GM23248 (cell line): ENCODE data around the gene SUOX. TPM values are rescaled to one million over a fixed set of nuclear protein-coding genes. Genes with fewer than 3 reads are reported as not detected.

Experiments used
- DNase-seq: peaks from one replicate; pipeline ENCODE4 v3.0.0-alpha.2; 2015
- H2AFZ ChIP-seq: fragments of 200-600 bp; sonication (generic); 2 replicates; pipeline ENCODE4 v1.6.1; 2016; ENCODE audit warnings: antibody characterized with exemption
- H3F3A ChIP-seq: fragments of 200-600 bp; sonication (generic); 2 replicates; pipeline ENCODE4 v1.6.1; 2016; ENCODE audit warnings: mild to moderate bottlenecking, antibody characterized with exemption, mixed run types; ENCODE audit not compliant: insufficient read depth
- H3K27ac ChIP-seq: fragments of 200-600 bp; sonication (generic); 2 replicates; pipeline ENCODE4 v1.5.1; 2016; ENCODE audit warnings: mild to moderate bottlenecking
- H3K27me3 ChIP-seq: fragments of 200-600 bp; sonication (generic); replicated peaks from 2 replicates; pipeline ENCODE4 v1.6.1; 2016; ENCODE audit warnings: mild to moderate bottlenecking; ENCODE audit not compliant: insufficient read depth
- H3K36me3 ChIP-seq: fragments of 200-600 bp; sonication (generic); 2 replicates; pipeline ENCODE4 v1.6.1; 2016; ENCODE audit warnings: low read depth, mild to moderate bottlenecking
- H3K4me1 ChIP-seq: fragments of 200-600 bp; sonication (generic); 2 replicates; pipeline ENCODE4 v1.6.1; 2016; ENCODE audit warnings: mild to moderate bottlenecking; ENCODE audit not compliant: insufficient read depth
- H3K4me2 ChIP-seq: fragments of 200-600 bp; sonication (generic); one replicate; pipeline ENCODE4 v1.6.1; 2016; ENCODE audit warnings: mild to moderate bottlenecking; ENCODE audit not compliant: unreplicated experiment
- H3K4me3 ChIP-seq: fragments of 200-600 bp; sonication (generic); 2 replicates; pipeline ENCODE4 v1.5.1; 2016; ENCODE audit warnings: mild to moderate bottlenecking
- H3K79me2 ChIP-seq: fragments of 200-600 bp; sonication (generic); 2 replicates; pipeline ENCODE4 v1.6.1; 2016; ENCODE audit warnings: mild to moderate bottlenecking; ENCODE audit not compliant: insufficient read depth
- H3K9ac ChIP-seq: fragments of 200-600 bp; sonication (generic); 2 replicates; pipeline ENCODE4 v1.6.1; 2016; ENCODE audit warnings: mild to moderate bottlenecking
- H3K9me2 ChIP-seq: fragments of 200-600 bp; sonication (generic); 2 replicates; pipeline ENCODE4 v1.6.1; 2016; ENCODE audit warnings: mixed run types, mild to moderate bottlenecking, moderate library complexity; ENCODE audit not compliant: insufficient read depth
- H3K9me3 ChIP-seq: fragments of 200-600 bp; sonication (generic); one replicate; pipeline ENCODE4 v1.6.1; 2017; ENCODE audit warnings: low read depth
- H4K20me1 ChIP-seq: fragments of 200-600 bp; sonication (generic); 2 replicates; pipeline ENCODE4 v1.6.0; 2016; ENCODE audit not compliant: insufficient read depth
- EZH2 ChIP-seq: fragments of 200-600 bp; sonication (generic); IDR thresholded peaks from 2 replicates; pipeline ENCODE4 v1.6.1; 2018; ENCODE audit warnings: antibody characterized with exemption, mild to moderate bottlenecking; ENCODE audit not compliant: insufficient read depth, poor library complexity, severe bottlenecking
- EZH2phosphoT487 ChIP-seq: fragments of 200-600 bp; sonication (generic); IDR thresholded peaks from 2 replicates; pipeline ENCODE4 v1.6.1; 2018; ENCODE audit warnings: antibody characterized with exemption, moderate library complexity, mild to moderate bottlenecking, low read depth; ENCODE audit not compliant: insufficient read depth
- WGBS, 2 experiments: methylation state at CpG; one replicate each; pipeline ENCODE4 v1.1.6; 2015 to 2017; ENCODE audit warnings: low lambda C conversion rate in 2 of 2, low coverage in 1 of 2; ENCODE audit errors: missing lambda C conversion rate in 2 of 2; 5-methylcytosine and 5-hydroxymethylcytosine counted together
- in situ Hi-C: fragments of 300-500 bp; cut with MboI; formaldehyde crosslinking; loops from 2 replicates; pipeline ENCODE4 v1.15.0; 2020
- polyA plus RNA-seq: library from polyadenylated mRNA; unstranded; fragments of >200 nt; fragmentation: Nextera tagmentation; extraction: Ambion mirVana; gene quantifications from 2 replicates; pipeline ENCODE4 v1.2.1, GENCODE V29; 2016
- total RNA-seq: library from RNA; depleted of rRNA; stranded (reverse); fragments of >200 nt; shearing (Covaris generic); gene quantifications from 2 replicates; pipeline ENCODE4 v1.2.3, GENCODE V29; 2014; rRNA removed

Gene SUOX
- total and polyA plus RNA-seq, 2 experiments from 2014 or later, result 9.5 to 10.2 TPM

DNA sequence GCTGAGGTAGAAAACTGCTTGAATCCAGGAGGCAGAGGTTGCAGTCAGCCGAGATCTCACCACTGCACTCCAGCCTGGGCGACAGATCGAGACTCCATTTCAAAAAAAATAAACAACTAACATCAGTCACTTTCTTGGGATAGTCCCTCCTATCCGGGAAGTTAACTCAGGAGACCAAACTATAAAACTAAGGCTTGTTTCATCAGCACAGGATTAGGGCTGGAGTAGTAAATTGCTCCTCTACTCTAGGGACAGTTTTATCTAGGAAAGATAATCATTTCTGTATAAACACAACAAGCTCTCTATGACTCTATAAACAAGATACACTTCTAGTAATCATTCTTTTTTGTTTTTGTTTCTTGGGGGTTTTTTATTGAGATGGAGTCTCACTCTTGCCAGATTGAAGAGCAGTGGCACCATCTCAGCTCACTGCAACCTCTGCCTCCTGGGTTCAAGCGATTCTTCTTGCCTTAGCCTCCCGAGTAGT, 56.4 kb downstream of the SUOX start:
- Histone ChIP-seq H3K27ac (no peak overlapping the region), H3K4me1 (peaks cover 7% of the 10 kb centered on the region), H3K36me3 (no peaks in the 10 kb centered on the region), H4K20me1 (no peaks in the 10 kb centered on the region), H3K9me3 (no peaks in the 10 kb centered on the region), H3K79me2 (no peaks in the 10 kb centered on the region), H3K9me2 (no peaks in the 10 kb centered on the region), H3K4me3 (no peak overlapping the region), H3F3A (peaks cover 4% of the 10 kb centered on the region; the same call in 1 of the 2 replicates), H3K27me3 (no peaks in the 10 kb centered on the region), H3K4me2 (no peak overlapping the region), H3K9ac (no peak overlapping the region), H2AFZ (no peak overlapping the region)
- no peak for DNase-seq
- in situ Hi-C loops, result no loop called here
- WGBS, 2 experiments, result 83 to 88% methylated on average over 6 of the region's 6 CpGs
- TF ChIP-seq EZH2, result no peak
- no peak for TF ChIP-seq EZH2phosphoT487

Other genes starting within 250 kb of the SUOX start
- 53.6 and 65.1 TPM in 2 replicates for gene SARNP, start 179.6 kb upstream of the SUOX start, total RNA-seq
- gene SARNP, start 179.6 kb upstream of the SUOX start, polyA plus RNA-seq, result 131 and 139 TPM in 2 replicates
- 21.1 and 21.7 TPM in 2 replicates for gene ORMDL2, start 179.2 kb upstream of the SUOX start, total RNA-seq
- 86.6 and 87.7 TPM in 2 replicates for gene ORMDL2, start 179.2 kb upstream of the SUOX start, polyA plus RNA-seq
- 38.7 and 43.8 TPM in 2 replicates for gene DNAJC14, start 167.7 kb upstream of the SUOX start, total RNA-seq
- 23.7 and 24.5 TPM in 2 replicates for gene DNAJC14, start 167.7 kb upstream of the SUOX start, polyA plus RNA-seq
- gene MMP19, start 154.3 kb upstream of the SUOX start, total RNA-seq, result 17.6 and 26.3 TPM in 2 replicates
- gene MMP19, start 154.3 kb upstream of the SUOX start, polyA plus RNA-seq, result 13.8 and 15.7 TPM in 2 replicates
- 20.1 and 25.9 TPM in 2 replicates for gene PYM1, start 69.4 kb upstream of the SUOX start, total RNA-seq
- 33.5 and 34.4 TPM in 2 replicates for gene PYM1, start 69.4 kb upstream of the SUOX start, polyA plus RNA-seq
- gene DGKA, start 66.1 kb upstream of the SUOX start, total RNA-seq, result 66.6 and 67.7 TPM in 2 replicates
- gene DGKA, start 66.1 kb upstream of the SUOX start, polyA plus RNA-seq, result 109 and 116 TPM in 2 replicates
- 0.13 and 2.3 TPM in 2 replicates for gene PMEL, start 31.2 kb upstream of the SUOX start, total RNA-seq
- gene PMEL, start 31.2 kb upstream of the SUOX start, polyA plus RNA-seq, result 0.38 and 0.76 TPM in 2 replicates
- gene CDK2, start 30.4 kb upstream of the SUOX start, total RNA-seq, result 20.8 and 34.9 TPM in 2 replicates
- gene CDK2, start 30.4 kb upstream of the SUOX start, polyA plus RNA-seq, result 16.2 and 16.6 TPM in 2 replicates
- 47.0 and 58.6 TPM in 2 replicates for gene RAB5B, start 23.2 kb upstream of the SUOX start, total RNA-seq
- 65.8 and 66.6 TPM in 2 replicates for gene RAB5B, start 23.2 kb upstream of the SUOX start, polyA plus RNA-seq
- 1.4 and 1.5 TPM in 2 replicates for gene IKZF4, start 23.8 kb downstream of the SUOX start, total RNA-seq
- gene IKZF4, start 23.8 kb downstream of the SUOX start, polyA plus RNA-seq, result 0.99 and 1.1 TPM in 2 replicates
- 332 and 1,155 TPM in 2 replicates for gene RPS26, start 44.6 kb downstream of the SUOX start, total RNA-seq
- 271 and 274 TPM in 2 replicates for gene RPS26, start 44.6 kb downstream of the SUOX start, polyA plus RNA-seq
- gene ERBB3, start 82.9 kb downstream of the SUOX start, total RNA-seq, result 3.3 and 3.5 TPM in 2 replicates
- gene ERBB3, start 82.9 kb downstream of the SUOX start, polyA plus RNA-seq, result 1.9 and 2.1 TPM in 2 replicates
- gene PA2G4, start 107.3 kb downstream of the SUOX start, total RNA-seq, result 115 and 120 TPM in 2 replicates
- gene PA2G4, start 107.3 kb downstream of the SUOX start, polyA plus RNA-seq, result 152 and 157 TPM in 2 replicates
- 1,463 and 1,892 TPM in 2 replicates for gene RPL41, start 119.4 kb downstream of the SUOX start, total RNA-seq
- 2,480 and 2,545 TPM in 2 replicates for gene RPL41, start 119.4 kb downstream of the SUOX start, polyA plus RNA-seq
- 1.9 and 2.7 TPM in 2 replicates for gene ZC3H10, start 121.0 kb downstream of the SUOX start, total RNA-seq
- gene ZC3H10, start 121.0 kb downstream of the SUOX start, polyA plus RNA-seq, result 3.0 and 3.3 TPM in 2 replicates
- 164 and 216 TPM in 2 replicates for gene ESYT1, start 131.0 kb downstream of the SUOX start, total RNA-seq
- 108 and 115 TPM in 2 replicates for gene ESYT1, start 131.0 kb downstream of the SUOX start, polyA plus RNA-seq
- 23.5 and 53.2 TPM in 2 replicates for gene MYL6B, start 155.3 kb downstream of the SUOX start, total RNA-seq
- 67.8 and 72.8 TPM in 2 replicates for gene MYL6B, start 155.3 kb downstream of the SUOX start, polyA plus RNA-seq
- gene MYL6, start 161.1 kb downstream of the SUOX start, total RNA-seq, result 2,633 and 2,662 TPM in 2 replicates
- 3,948 and 3,969 TPM in 2 replicates for gene MYL6, start 161.1 kb downstream of the SUOX start, polyA plus RNA-seq
- gene SMARCC2, start 192.2 kb downstream of the SUOX start, total RNA-seq, result 23.4 and 34.0 TPM in 2 replicates
- gene SMARCC2, start 192.2 kb downstream of the SUOX start, polyA plus RNA-seq, result 64.3 and 66.9 TPM in 2 replicates
- 120 and 125 TPM in 2 replicates for gene RNF41, start 224.6 kb downstream of the SUOX start, total RNA-seq
- gene RNF41, start 224.6 kb downstream of the SUOX start, polyA plus RNA-seq, result 37.6 and 39.4 TPM in 2 replicates
- gene NABP2, start 227.1 kb downstream of the SUOX start, total RNA-seq, result 29.9 and 42.1 TPM in 2 replicates
- gene NABP2, start 227.1 kb downstream of the SUOX start, polyA plus RNA-seq, result 40.1 and 40.4 TPM in 2 replicates
- gene SLC39A5, start 232.8 kb downstream of the SUOX start, total RNA-seq, result not detected in 2 replicates
- not detected in 2 replicates for gene SLC39A5, start 232.8 kb downstream of the SUOX start, polyA plus RNA-seq